IMR-90 (cell line): Measurements from ENCODE around the gene MARCHF9. TPM values are rescaled to one million over a fixed set of nuclear protein-coding genes. Genes with fewer than 3 reads are reported as not detected.

Experiments used
- ATAC-seq: fragments of 200-7000 bp; cut with Tn5 transposase; 2 replicates; pipeline ENCODE4 v1.9.1; 2020; ENCODE audit warnings: low read depth, mild to moderate bottlenecking, moderate library complexity
- BruUV-seq: library from RNA; stranded (reverse); fragments of 400-500 nt; replicated peaks from 2 replicates; lab custom pipeline; 2021; lab: Mats Ljungman, UMichigan
- CTCF ChIA-PET: fragments of 300-600 bp; formaldehyde crosslinking; extraction: SDS; loops from one replicate; lab custom pipeline; 2021; ENCODE audit warnings: antibody characterized with exemption; lab: Yijun Ruan, JAX
- POLR2A ChIA-PET: fragments of 300-600 bp; sonication (Branson Sonifier 250); formaldehyde crosslinking; loops from one replicate; lab custom pipeline; 2022; ENCODE audit warnings: antibody characterized with exemption; ENCODE audit not compliant: unreplicated experiment; lab: Charles Lee
- DNase-seq: peaks from one replicate; pipeline ENCODE4 v3.0.0; 2013
- H2AFZ ChIP-seq: replicated peaks from 2 replicates; pipeline ENCODE3; 2013; ENCODE audit warnings: low read length, mild to moderate bottlenecking; ENCODE audit not compliant: poor library complexity
- H2AK5ac ChIP-seq: 2 replicates; pipeline ENCODE4 v1.6.1; 2013; ENCODE audit warnings: low read depth, low read length, inconsistent platforms
- H2AK9ac ChIP-seq: replicated peaks from 2 replicates; pipeline ENCODE3; 2013; ENCODE audit warnings: mild to moderate bottlenecking, low read depth, low read length, moderate library complexity; ENCODE audit not compliant: poor library complexity
- H2BK120ac ChIP-seq: 2 replicates; pipeline ENCODE4 v1.6.1; 2013; ENCODE audit warnings: low read depth, low read length, inconsistent platforms
- H2BK15ac ChIP-seq: 3 replicates; pipeline ENCODE4 v1.6.1; 2013; ENCODE audit warnings: low read depth, low read length, inconsistent platforms
- H2BK20ac ChIP-seq: 2 replicates; pipeline ENCODE4 v1.6.1; 2013; ENCODE audit warnings: low read depth, mild to moderate bottlenecking, inconsistent platforms, low read length, moderate library complexity
- H2BK5ac ChIP-seq: 2 replicates; pipeline ENCODE4 v1.6.1; 2013; ENCODE audit warnings: mild to moderate bottlenecking, low read depth, low read length, inconsistent platforms; ENCODE audit not compliant: poor library complexity, severe bottlenecking
- H3K14ac ChIP-seq: replicated peaks from 2 replicates; pipeline ENCODE4 v1.6.1; 2013; ENCODE audit warnings: low read depth, low read length, inconsistent platforms
- H3K18ac ChIP-seq: 2 replicates; pipeline ENCODE4 v1.6.1; 2013; ENCODE audit warnings: low read depth, low read length, control low read depth
- H3K23ac ChIP-seq: 2 replicates; pipeline ENCODE4 v1.6.1; 2013; ENCODE audit warnings: low read depth, low read length, inconsistent platforms
- H3K27ac ChIP-seq: 2 replicates; pipeline ENCODE4 v1.5.1; 2013; ENCODE audit warnings: mild to moderate bottlenecking, control low read depth, low read length; ENCODE audit not compliant: insufficient read depth
- H3K27me3 ChIP-seq: 2 replicates; pipeline ENCODE4 v1.6.1; 2013; ENCODE audit warnings: low read length; ENCODE audit not compliant: control insufficient read depth, insufficient read depth
- H3K36me3 ChIP-seq: 2 replicates; pipeline ENCODE4 v1.6.1; 2013; ENCODE audit warnings: low read length, mixed read lengths; ENCODE audit not compliant: control insufficient read depth, insufficient read depth
- H3K4ac ChIP-seq: 2 replicates; pipeline ENCODE4 v1.6.1; 2013; ENCODE audit warnings: low read depth, low read length, inconsistent platforms
- H3K4me1 ChIP-seq: 2 replicates; pipeline ENCODE4 v1.6.1; 2013; ENCODE audit warnings: low read length, mixed read lengths; ENCODE audit not compliant: control insufficient read depth, insufficient read depth
- H3K4me2 ChIP-seq: 2 replicates; pipeline ENCODE4 v1.6.1; 2013; ENCODE audit warnings: low read depth, mild to moderate bottlenecking, control low read depth, low read length, moderate library complexity
- H3K4me3 ChIP-seq: 2 replicates; pipeline ENCODE4 v1.5.1; 2013; ENCODE audit warnings: low read depth, mild to moderate bottlenecking, control low read depth, low read length, moderate library complexity; ENCODE audit not compliant: insufficient read depth
- H3K56ac ChIP-seq: 2 replicates; pipeline ENCODE4 v1.6.1; 2013; ENCODE audit warnings: low read length, inconsistent platforms; ENCODE audit not compliant: insufficient read depth; ENCODE audit errors: extremely low read depth
- H3K79me1 ChIP-seq, 2 experiments: 2 replicates each; pipeline ENCODE4 v1.6.1; 2013; ENCODE audit warnings: low read length in 2 of 2, inconsistent platforms in 1 of 2, low read depth in 1 of 2
- H3K9ac ChIP-seq: 2 replicates; pipeline ENCODE4 v1.6.1; 2013; ENCODE audit warnings: low read depth, low read length, control low read depth
- H3K9me1 ChIP-seq: 2 replicates; pipeline ENCODE4 v1.6.1; 2013; ENCODE audit warnings: low read length, inconsistent platforms; ENCODE audit not compliant: insufficient read depth
- H3K9me3 ChIP-seq: 2 replicates; pipeline ENCODE4 v1.6.1; 2013; ENCODE audit warnings: low read length; ENCODE audit not compliant: control insufficient read depth, insufficient read depth
- H4K20me1 ChIP-seq: 2 replicates; pipeline ENCODE4 v1.6.1; 2013; ENCODE audit warnings: low read length, inconsistent platforms; ENCODE audit not compliant: insufficient read depth
- H4K5ac ChIP-seq: 2 replicates; pipeline ENCODE4 v1.6.1; 2013; ENCODE audit warnings: mild to moderate bottlenecking, low read depth, low read length, control low read depth
- H4K8ac ChIP-seq, 2 experiments: 2 replicates each; pipeline ENCODE4 v1.6.1; 2013; ENCODE audit warnings: low read depth in 2 of 2, low read length in 2 of 2, control low read depth in 1 of 2, inconsistent platforms in 1 of 2
- H4K91ac ChIP-seq: 2 replicates; pipeline ENCODE4 v1.6.1; 2013; ENCODE audit warnings: low read depth, low read length, inconsistent platforms; ENCODE audit not compliant: insufficient read depth
- BHLHE40 ChIP-seq: fragments of 150-350 bp; IDR thresholded peaks from 2 replicates; pipeline ENCODE4 v1.6.1; 2016; ENCODE audit warnings: mild to moderate bottlenecking, low read depth, low read length
- CEBPB ChIP-seq: IDR thresholded peaks from 2 replicates; pipeline ENCODE4 v1.6.1; 2012; ENCODE audit warnings: low read depth, low read length, improper control_type of control experiment
- CHD1 ChIP-seq: IDR thresholded peaks from 2 replicates; pipeline ENCODE4 v1.6.1; 2012; ENCODE audit warnings: low read depth, low read length, improper control_type of control experiment
- CTCF ChIP-seq: conservative IDR thresholded peaks from 2 replicates; pipeline ENCODE4 v1.5.1; 2012; ENCODE audit warnings: mild to moderate bottlenecking, low read depth, low read length, improper control_type of control experiment
- ELK1 ChIP-seq: fragments of 150-350 bp; IDR thresholded peaks from 2 replicates; pipeline ENCODE4 v1.6.1; 2016; ENCODE audit warnings: low read depth, mild to moderate bottlenecking, low read length, moderate library complexity, borderline replicate concordance
- FOS ChIP-seq: fragments of 150-350 bp; IDR thresholded peaks from 2 replicates; pipeline ENCODE4 v1.6.1; 2016; ENCODE audit warnings: low read depth, low read length
- MAFK ChIP-seq: IDR thresholded peaks from 2 replicates; pipeline ENCODE4 v1.6.1; 2012; ENCODE audit warnings: low read depth, low read length, improper control_type of control experiment
- MAZ ChIP-seq: IDR thresholded peaks from 2 replicates; pipeline ENCODE4 v1.6.1; 2012; ENCODE audit warnings: low read depth, mild to moderate bottlenecking, low read length, improper control_type of control experiment, moderate library complexity, borderline replicate concordance
- MXI1 ChIP-seq: IDR thresholded peaks from 2 replicates; pipeline ENCODE4 v1.6.1; 2012; ENCODE audit warnings: low read depth, mild to moderate bottlenecking, low read length, moderate library complexity, borderline replicate concordance
- NFE2L2 ChIP-seq: fragments of 150-350 bp; IDR thresholded peaks from 2 replicates; pipeline ENCODE4 v1.6.1; 2016; ENCODE audit warnings: low read depth, mild to moderate bottlenecking, low read length
- POLR2A ChIP-seq: IDR thresholded peaks from 2 replicates; pipeline ENCODE4 v1.6.1; 2012; ENCODE audit warnings: mild to moderate bottlenecking, low read depth, low read length
- RAD21 ChIP-seq: IDR thresholded peaks from 2 replicates; pipeline ENCODE4 v1.6.1; 2012; ENCODE audit warnings: low read length, improper control_type of control experiment
- RCOR1 ChIP-seq: IDR thresholded peaks from 2 replicates; pipeline ENCODE4 v1.6.1; 2012; ENCODE audit warnings: mild to moderate bottlenecking, low read length, improper control_type of control experiment; ENCODE audit not compliant: insufficient replicate concordance
- RFX5 ChIP-seq: IDR thresholded peaks from 2 replicates; pipeline ENCODE4 v1.8.0; 2012; ENCODE audit warnings: low read depth, mild to moderate bottlenecking, low read length, moderate library complexity
- SMC3 ChIP-seq: fragments of 150-350 bp; IDR thresholded peaks from 2 replicates; pipeline ENCODE4 v1.6.1; 2016; ENCODE audit warnings: low read depth, mild to moderate bottlenecking, antibody characterized with exemption, low read length, moderate library complexity
- USF2 ChIP-seq: fragments of 150-350 bp; IDR thresholded peaks from 2 replicates; pipeline ENCODE4 v1.6.1; 2017; ENCODE audit warnings: mild to moderate bottlenecking, antibody characterized with exemption, low read length, low read depth
- whole genome bisulfite sequencing, 2 experiments: methylation state at CpG; one replicate each; pipeline versions ENCODE4 v1.1.5 to v1.1.7; 2013; ENCODE audit warnings: missing lambda C conversion rate in 2 of 2; ENCODE audit not compliant: insufficient read length in 1 of 2; ENCODE audit errors: extremely low coverage in 2 of 2; 5-methylcytosine and 5-hydroxymethylcytosine counted together
- dilution Hi-C: fragments of 300-500 bp; cut with HindIII; formaldehyde crosslinking; loops from one replicate; pipeline ENCODE4 v1.14.3; 2018; ENCODE audit warnings: low sequenced_read_pairs; ENCODE audit not compliant: unreplicated experiment
- in situ Hi-C: fragments of 300-500 bp; cut with MboI; formaldehyde crosslinking; loops from 3 replicates; pipeline ENCODE4 v1.14.3; 2019; ENCODE audit warnings: low sequenced_read_pairs, inconsistent platforms, mixed read lengths
- intact Hi-C: fragments of 100-400 bp; cut with micrococcal nuclease; formaldehyde crosslinking; loops from 2 replicates; pipeline ENCODE4 v1.10.0; 2022
- polyA plus RNA-seq, 3 experiments: library from polyadenylated mRNA; depleted of rRNA; stranded (reverse); fragments of >200 nt; gene quantifications; 2 replicates each; pipeline ENCODE4 v1.2.3, GENCODE V29; 2012; ENCODE audit warnings: low replicate concordance in 1 of 3
- total RNA-seq: library from RNA; depleted of rRNA; stranded (reverse); fragments of >200 nt; gene quantifications from 2 replicates; pipeline ENCODE4 v1.2.3, GENCODE V29; 2012

MARCHF9 gene
- total and polyA plus RNA-seq, 2 of the 4 experiments (the other 2 are of a cell fraction): 1.1 to 5.4 TPM

- H3K14ac ChIP-seq: no peak overlapping the region
- POLR2A ChIA-PET: no interaction called here
- H3K27me3 ChIP-seq: no peaks in the 10 kb centered on the region
- no peak overlapping the region for H2BK5ac ChIP-seq
- H2AK5ac ChIP-seq: no peak overlapping the region
- H2BK20ac ChIP-seq: no peak overlapping the region
- H4K8ac ChIP-seq: no peak overlapping the region
- no peak overlapping the region for H3K9ac ChIP-seq
- H4K5ac ChIP-seq: no peak overlapping the region
- H3K4me2 ChIP-seq: no peak overlapping the region
- peaks cover 28 to 62% of the 10 kb centered on the region in 2 experiments; a peak in 3 of 4 replicates for H3K79me1 ChIP-seq
- no peak overlapping the region for H3K27ac ChIP-seq
- ATAC-seq (no peak), DNase-seq (no peak)
- in situ Hi-C loops: no loop called here
- no peak overlapping the region for H2BK15ac ChIP-seq
- H2BK120ac ChIP-seq: no peak overlapping the region
- H3K18ac ChIP-seq: no peak overlapping the region
- H2AK9ac ChIP-seq: peak overlapping the region; percentile 28
- no TSS peak for BruUV-seq
- dilution Hi-C loops: no loop called here
- H4K91ac ChIP-seq: no peak overlapping the region
- 0 out of 2 replicates have a peak, but pooled peaks cover 7% of the 10 kb centered on the region for H4K20me1 ChIP-seq
- intact Hi-C loops: no loop called here
- no peak overlapping the region for H2AFZ ChIP-seq
- peaks cover 7% of the 10 kb centered on the region for H3K4me1 ChIP-seq
- peaks cover 18% of the 10 kb centered on the region for H3K9me1 ChIP-seq
- no peak overlapping the region for H3K4me3 ChIP-seq
- CTCF ChIA-PET: no interaction called here
- no peak overlapping the region for H3K4ac ChIP-seq
- H3K23ac ChIP-seq: no peak overlapping the region
- peaks cover 24% of the 10 kb centered on the region for H3K36me3 ChIP-seq
- H3K56ac ChIP-seq: no peak overlapping the region
- H3K9me3 ChIP-seq: no peaks in the 10 kb centered on the region
- no peak for TF ChIP-seq MAFK
- no peak for TF ChIP-seq RCOR1
- TF ChIP-seq POLR2A: no peak
- no peak for TF ChIP-seq CEBPB
- no peak for TF ChIP-seq MAZ
- no peak for TF ChIP-seq CTCF
- TF ChIP-seq RAD21: no peak
- no peak for TF ChIP-seq MXI1
- no peak for TF ChIP-seq ELK1
- no peak for TF ChIP-seq BHLHE40
- no peak for TF ChIP-seq FOS
- no peak for TF ChIP-seq NFE2L2
- no peak for TF ChIP-seq RFX5
- TF ChIP-seq CHD1: no peak
- no peak for TF ChIP-seq SMC3
- TF ChIP-seq USF2: no peak
- WGBS, 2 experiments: no CpG with 5 or more reads among the region's 5 CpGs
Observed at GRCh38 chr12:57749061-57749460, 5.8 kb upstream of the MARCHF9 start.
